Osteoblast (primary cell): Measurements from ENCODE around the gene NR5A1. TPM values are rescaled to one million over a fixed set of nuclear protein-coding genes. Genes with fewer than 3 reads are reported as not detected.

ENCODE experiments used
- DNase-seq: peaks from one replicate; pipeline ENCODE4 v3.0.0; 2011; ENCODE audit warnings: low spot score, mixed read lengths; ENCODE audit not compliant: insufficient read length; ENCODE audit errors: missing footprints
- H2AFZ ChIP-seq: 2 replicates; pipeline ENCODE4 v1.6.0; 2011; ENCODE audit warnings: mild to moderate bottlenecking, low read length
- H3K27ac ChIP-seq: 2 replicates; pipeline ENCODE4 v1.5.1; 2011; ENCODE audit warnings: mild to moderate bottlenecking, low read depth, low read length, moderate library complexity
- H3K27me3 ChIP-seq: 2 replicates; pipeline ENCODE4 v1.6.0; 2012; ENCODE audit warnings: mild to moderate bottlenecking, control low read depth, inconsistent platforms, low read length, moderate library complexity; ENCODE audit not compliant: insufficient read depth
- H3K36me3 ChIP-seq: 2 replicates; pipeline ENCODE4 v1.5.1; 2011; ENCODE audit warnings: mild to moderate bottlenecking, low read length, control low read depth, moderate library complexity; ENCODE audit not compliant: insufficient read depth
- H3K4me1 ChIP-seq: 2 replicates; pipeline ENCODE4 v1.5.1; 2011; ENCODE audit warnings: mild to moderate bottlenecking, low read length, control low read depth, moderate library complexity; ENCODE audit not compliant: insufficient read depth
- H3K4me2 ChIP-seq: 2 replicates; pipeline ENCODE4 v1.6.0; 2011; ENCODE audit warnings: mild to moderate bottlenecking, low read length; ENCODE audit not compliant: insufficient read depth
- H3K4me3 ChIP-seq: fragments of 200-600 bp; sonication (generic); 3 replicates; pipeline ENCODE4 v1.5.1; 2012; ENCODE audit warnings: mild to moderate bottlenecking, low read length, inconsistent platforms; ENCODE audit not compliant: insufficient read depth
- H3K79me2 ChIP-seq: 2 replicates; pipeline ENCODE4 v1.6.0; 2012; ENCODE audit warnings: mild to moderate bottlenecking, low read length, control low read depth, inconsistent platforms; ENCODE audit not compliant: insufficient read depth
- H3K9me3 ChIP-seq: 2 replicates; pipeline ENCODE4 v1.5.1; 2011; ENCODE audit warnings: low read depth, low read length, control low read depth
- H4K20me1 ChIP-seq: 2 replicates; pipeline ENCODE4 v1.6.0; 2012; ENCODE audit warnings: mild to moderate bottlenecking, low read length, control low read depth; ENCODE audit not compliant: insufficient read depth
- CTCF ChIP-seq: IDR thresholded peaks from 2 replicates; pipeline ENCODE4 v1.5.1; 2011; ENCODE audit warnings: mild to moderate bottlenecking, low read depth, low read length, moderate library complexity; ENCODE audit errors: extremely low read depth
- total RNA-seq: library from RNA; depleted of rRNA; stranded (reverse); fragments of >200 nt; gene quantifications from 2 replicates; pipeline ENCODE4 v1.2.3, GENCODE V29; 2012

Gene NR5A1
- total RNA-seq, 1 donor = not detected

GRCh38 chr9:124493794-124494479 is 13.3 kb downstream of the NR5A1 start:
- no peak for TF ChIP-seq CTCF
- Histone ChIP-seq H3K4me2 (no peak overlapping the region), H3K36me3 (no peaks in the 10 kb centered on the region), H3K9me3 (no peaks in the 10 kb centered on the region), H3K27ac (no peak overlapping the region), H2AFZ (no peak overlapping the region), H3K79me2 (no peaks in the 10 kb centered on the region), H3K4me3 (no peak overlapping the region), H4K20me1 (no peaks in the 10 kb centered on the region), H3K27me3 (peaks cover 46% of the 10 kb centered on the region), H3K4me1 (no peaks in the 10 kb centered on the region)
- no peak for DNase-seq

DNA sequence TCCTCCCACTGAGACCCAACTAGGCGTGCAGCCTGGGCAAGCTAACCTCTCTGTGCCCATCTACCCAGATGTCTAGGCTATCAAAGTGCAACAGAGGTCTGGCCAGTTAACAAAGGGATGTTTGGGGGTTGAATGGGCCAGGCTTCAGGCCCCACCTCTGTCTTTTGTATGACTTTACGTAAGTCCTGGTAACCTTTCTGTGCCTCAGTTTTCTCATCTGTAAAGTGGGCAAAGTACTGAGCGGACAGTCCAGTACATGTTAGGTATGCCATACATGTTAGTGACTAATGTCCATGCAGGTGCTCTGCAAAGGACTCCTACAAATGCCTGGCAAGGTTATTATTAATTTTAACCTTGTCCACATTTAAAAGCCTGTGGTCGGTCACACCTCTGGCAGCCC is 14.0 kb downstream of the NR5A1 start:
- no peak for TF ChIP-seq CTCF
- H3K4me2 ChIP-seq = no peak overlapping the region
- no peaks in the 10 kb centered on the region for H3K9me3 ChIP-seq
- no peak overlapping the region for H3K27ac ChIP-seq
- H3K36me3 ChIP-seq = no peaks in the 10 kb centered on the region
- H3K27me3 ChIP-seq = peaks cover 52% of the 10 kb centered on the region
- DNase-seq = no peak
- H3K79me2 ChIP-seq = no peaks in the 10 kb centered on the region
- H2AFZ ChIP-seq = no peak overlapping the region
- H4K20me1 ChIP-seq = no peaks in the 10 kb centered on the region
- H3K4me1 ChIP-seq = no peaks in the 10 kb centered on the region
- no peak overlapping the region for H3K4me3 ChIP-seq

DNA sequence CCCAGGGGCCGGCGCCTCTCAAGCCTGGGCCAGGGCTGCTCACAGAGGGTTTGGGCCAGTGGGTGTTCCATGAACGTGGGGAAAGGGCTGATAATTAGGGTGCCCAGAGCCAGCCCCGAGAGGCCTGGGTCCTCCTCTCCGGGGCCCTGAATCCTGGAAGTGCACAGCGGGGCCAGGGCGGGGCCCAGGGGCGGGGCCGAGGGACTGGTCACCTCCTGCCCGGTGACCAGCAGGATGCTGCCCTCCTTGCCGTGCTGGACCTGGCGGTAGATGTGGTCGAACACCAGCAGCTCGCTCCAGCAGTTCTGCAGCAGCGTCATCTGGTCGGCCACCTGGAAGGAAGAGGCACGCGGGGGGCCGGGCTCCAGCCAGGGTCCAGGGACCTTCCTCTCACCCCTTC is 14.4 kb downstream of the NR5A1 start:
- H3K27ac ChIP-seq = no peak overlapping the region
- no peak overlapping the region for H3K4me2 ChIP-seq
- H3K27me3 ChIP-seq = peaks cover 52% of the 10 kb centered on the region
- DNase-seq = no peak
- no peaks in the 10 kb centered on the region for H3K9me3 ChIP-seq
- no peak overlapping the region for H3K4me3 ChIP-seq
- TF ChIP-seq CTCF = no peak
- H3K79me2 ChIP-seq = no peaks in the 10 kb centered on the region
- H3K36me3 ChIP-seq = no peaks in the 10 kb centered on the region
- no peaks in the 10 kb centered on the region for H3K4me1 ChIP-seq
- no peak overlapping the region for H2AFZ ChIP-seq
- H4K20me1 ChIP-seq = no peaks in the 10 kb centered on the region

- Histone ChIP-seq H3K9me3 (no peaks in the 10 kb centered on the region), H2AFZ (no peak overlapping the region)
Measured at GRCh38 chr9:124491049-124491975, 15.9 kb downstream of the NR5A1 start.

More at GRCh38 chr9:124491049-124491975, 15.9 kb downstream of the NR5A1 start:
- no peaks in the 10 kb centered on the region for H3K36me3 ChIP-seq
- no peaks in the 10 kb centered on the region for H3K79me2 ChIP-seq
- H4K20me1 ChIP-seq = no peaks in the 10 kb centered on the region
- H3K4me2 ChIP-seq = no peak overlapping the region
- no peak overlapping the region for H3K4me3 ChIP-seq
- DNase-seq = no peak
- TF ChIP-seq CTCF = no peak
- H3K27ac ChIP-seq = no peak overlapping the region
- H3K27me3 ChIP-seq = peaks cover 53% of the 10 kb centered on the region
- no peaks in the 10 kb centered on the region for H3K4me1 ChIP-seq
